Activated CD4-positive, alpha-beta T cell treated with anti-CD3 and anti-CD28 coated beads for 4 hours (primary cell): ENCODE data around the gene SDF4.
A peak's percentile ranks its signal among the peaks of the same experiment; 100 is the strongest.

Experiments
- DNase-seq, 2 donors: peaks; one replicate each; pipeline ENCODE4 v3.0.0-alpha.2; 2020

The SDF4 gene

DNA sequence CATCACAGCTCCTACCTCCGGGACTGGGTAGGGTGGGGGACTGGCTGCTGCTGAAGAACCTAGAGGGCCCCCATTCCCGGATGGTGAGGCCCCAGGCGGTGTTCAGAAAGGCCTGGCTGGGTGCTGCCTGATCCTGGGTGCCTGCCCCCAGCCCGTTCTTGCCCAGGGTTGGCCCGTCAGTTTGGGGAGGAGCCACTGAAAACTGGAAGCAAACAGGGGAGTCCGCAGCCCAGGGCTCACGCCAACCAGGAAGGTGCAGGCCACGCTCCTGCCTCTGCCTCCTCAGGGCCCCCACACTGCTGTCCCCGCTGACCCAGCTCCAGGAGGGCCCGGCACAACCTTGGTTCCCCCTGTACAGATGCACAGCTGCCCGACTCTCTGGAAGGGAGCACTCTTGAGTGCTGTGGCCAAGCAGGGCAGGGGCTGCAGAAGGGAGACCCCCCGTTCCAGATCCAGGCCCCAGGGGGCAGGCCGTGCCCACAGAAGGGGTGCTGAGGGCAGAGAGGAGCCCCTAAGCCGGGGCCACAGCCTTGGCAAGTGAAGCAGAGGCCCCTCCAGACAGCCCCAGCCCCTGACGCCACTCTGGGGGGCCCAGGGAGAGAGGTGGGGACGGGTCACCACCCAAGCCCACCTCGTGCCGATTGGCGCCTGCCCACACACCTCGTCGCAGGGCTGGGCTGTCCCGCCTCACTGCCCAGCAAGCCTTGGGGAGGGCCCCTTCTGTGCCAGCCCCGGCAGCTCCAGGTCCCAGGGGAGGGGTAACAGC is 9.2 kb upstream of the SDF4 start:
- DNase-seq = no peak

DNA sequence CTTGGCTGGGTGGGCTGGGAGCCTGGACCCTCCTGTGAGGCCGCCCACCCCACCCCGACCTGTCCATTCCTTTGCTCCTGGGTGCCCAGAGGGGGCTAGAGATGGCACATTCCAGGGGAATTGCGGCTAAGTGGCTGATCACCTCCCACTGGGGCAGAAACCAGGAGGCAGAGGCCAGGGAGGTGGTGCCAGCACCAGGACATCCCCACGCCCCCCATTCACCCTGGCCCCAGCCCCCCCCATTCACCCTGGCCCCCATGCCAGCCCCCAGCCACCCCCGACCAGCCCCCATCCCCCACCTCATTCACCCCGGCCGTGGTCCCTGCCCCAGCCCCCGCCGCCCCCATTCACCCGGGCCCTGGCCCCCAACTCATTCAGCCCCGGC is 8.5 kb upstream of the SDF4 start:
- no peak for DNase-seq

GRCh38 chr1:1239614-1240347 is 8.0 kb upstream of the SDF4 start:
- no peak for DNase-seq

DNA sequence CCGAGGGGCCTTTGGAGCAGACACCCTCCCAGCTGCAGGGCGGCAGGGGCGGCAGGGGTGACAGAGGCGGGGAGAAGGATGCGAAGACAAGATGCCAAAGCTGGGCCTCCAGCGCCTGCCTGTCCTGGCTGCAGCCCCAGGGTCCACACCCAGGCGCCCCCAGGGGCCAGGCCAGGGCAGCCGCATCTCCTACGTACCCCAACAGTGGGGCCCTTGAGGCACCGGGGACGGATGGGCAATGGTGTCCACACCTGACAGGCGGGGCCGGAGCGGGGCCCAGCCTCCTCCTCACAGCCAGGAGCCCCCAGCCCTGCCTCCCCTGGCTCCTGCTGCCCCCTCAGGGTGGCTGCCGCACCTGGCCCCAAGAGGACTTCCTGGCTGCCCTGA is 7.4 kb upstream of the SDF4 start:
- no peak for DNase-seq

DNA sequence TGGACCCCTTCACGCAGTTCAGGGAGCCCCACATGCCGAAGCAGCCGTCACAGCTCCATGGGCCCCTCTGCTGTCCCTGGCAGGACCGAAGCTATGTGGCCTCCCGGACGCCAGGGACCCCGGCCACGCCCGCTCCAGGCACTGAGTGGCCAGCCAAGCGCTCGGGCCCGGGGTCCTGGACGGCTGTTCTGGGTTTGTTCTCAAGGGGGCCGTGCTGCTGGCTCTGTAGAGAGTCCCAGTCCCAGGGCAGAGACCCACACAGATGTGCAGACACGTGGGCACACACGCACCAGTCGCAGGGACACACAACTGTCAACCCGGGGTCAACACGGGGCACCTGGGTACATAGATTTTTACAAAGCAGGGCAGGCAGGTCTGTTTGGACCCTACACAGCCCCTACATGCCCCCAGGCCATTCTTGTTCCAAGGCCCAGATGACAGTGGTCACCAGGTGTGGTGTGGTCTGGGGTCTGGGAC is 6.9 kb upstream of the SDF4 start:
- no peak for DNase-seq

GRCh38 chr1:1237874-1238701 is 6.3 kb upstream of the SDF4 start:
- DNase-seq = no peak

DNA sequence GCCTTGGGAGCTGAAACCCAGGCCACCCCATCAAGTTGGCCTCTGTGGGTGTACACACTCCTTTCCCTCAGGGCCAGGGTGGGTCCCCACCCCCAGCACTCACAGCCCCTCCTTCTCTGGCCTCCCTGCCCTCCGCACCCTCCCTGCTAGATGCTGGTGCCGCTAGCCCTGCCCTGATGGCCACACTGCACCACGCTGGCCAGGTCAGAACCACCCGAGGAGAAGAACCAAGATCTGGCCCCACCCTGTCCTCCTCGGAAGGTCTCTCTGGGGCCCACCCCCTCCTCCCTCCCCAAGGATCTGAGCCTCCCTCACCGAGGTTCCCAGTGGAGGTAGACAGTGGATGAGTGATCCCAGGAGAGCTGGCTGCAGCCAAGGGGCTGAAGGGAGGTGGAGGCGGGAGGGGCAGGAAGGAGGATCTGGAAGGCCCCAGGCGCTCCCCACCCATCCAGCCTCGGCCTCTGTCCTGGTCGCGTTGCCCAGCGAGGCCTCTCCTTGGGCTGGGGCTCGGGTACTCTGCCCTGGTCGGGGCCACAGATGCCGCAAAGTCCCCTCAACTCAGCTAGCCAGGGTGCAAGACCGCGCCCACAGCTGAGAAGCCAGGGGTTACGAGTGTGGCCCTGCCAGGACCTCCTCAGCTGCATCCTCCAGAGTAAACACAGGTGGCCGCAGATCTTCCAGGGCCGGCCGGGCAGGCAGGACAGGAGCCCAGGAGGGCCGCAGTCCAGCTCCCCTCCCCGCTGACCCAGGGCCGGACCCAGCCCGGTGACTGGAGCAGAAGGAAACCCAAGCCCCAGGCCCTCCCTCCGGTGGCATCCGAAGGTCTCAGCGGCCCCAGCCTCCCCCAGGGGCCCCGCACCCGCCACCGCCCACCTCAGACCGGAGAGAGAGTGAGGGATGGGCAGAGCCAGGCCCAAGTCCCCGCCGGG is 5.4 kb upstream of the SDF4 start:
- no peak for DNase-seq

DNA sequence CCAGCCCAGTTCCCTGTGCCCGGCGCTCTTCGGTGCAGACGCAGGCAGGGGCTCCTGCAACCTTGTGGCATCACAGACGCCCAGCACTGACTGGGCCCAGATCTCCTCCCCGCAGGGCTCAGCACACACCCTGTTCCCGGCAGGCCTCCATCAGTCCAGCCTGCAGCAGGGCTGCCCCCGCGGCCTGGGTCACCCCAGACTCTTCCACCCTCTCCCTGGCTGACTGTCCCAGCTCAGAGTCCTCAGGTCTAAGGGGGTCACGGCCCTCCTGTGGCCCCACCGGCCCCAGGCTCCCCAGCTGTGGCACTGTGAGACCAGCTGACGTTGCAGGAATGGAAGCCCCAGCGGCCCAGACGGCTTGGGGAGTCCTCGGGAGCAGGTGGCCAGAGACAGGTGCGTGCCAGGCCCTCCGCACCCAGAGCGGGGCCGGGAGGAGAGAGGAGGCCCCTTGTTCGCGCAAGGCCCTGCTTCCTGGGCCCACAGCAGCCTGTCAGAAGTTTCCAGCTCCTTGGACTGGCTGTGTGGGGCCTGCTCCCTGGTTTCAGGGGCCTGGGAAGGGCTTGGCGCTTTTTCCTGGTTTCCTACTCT is 4.5 kb upstream of the SDF4 start:
- DNase-seq = no peak

DNA sequence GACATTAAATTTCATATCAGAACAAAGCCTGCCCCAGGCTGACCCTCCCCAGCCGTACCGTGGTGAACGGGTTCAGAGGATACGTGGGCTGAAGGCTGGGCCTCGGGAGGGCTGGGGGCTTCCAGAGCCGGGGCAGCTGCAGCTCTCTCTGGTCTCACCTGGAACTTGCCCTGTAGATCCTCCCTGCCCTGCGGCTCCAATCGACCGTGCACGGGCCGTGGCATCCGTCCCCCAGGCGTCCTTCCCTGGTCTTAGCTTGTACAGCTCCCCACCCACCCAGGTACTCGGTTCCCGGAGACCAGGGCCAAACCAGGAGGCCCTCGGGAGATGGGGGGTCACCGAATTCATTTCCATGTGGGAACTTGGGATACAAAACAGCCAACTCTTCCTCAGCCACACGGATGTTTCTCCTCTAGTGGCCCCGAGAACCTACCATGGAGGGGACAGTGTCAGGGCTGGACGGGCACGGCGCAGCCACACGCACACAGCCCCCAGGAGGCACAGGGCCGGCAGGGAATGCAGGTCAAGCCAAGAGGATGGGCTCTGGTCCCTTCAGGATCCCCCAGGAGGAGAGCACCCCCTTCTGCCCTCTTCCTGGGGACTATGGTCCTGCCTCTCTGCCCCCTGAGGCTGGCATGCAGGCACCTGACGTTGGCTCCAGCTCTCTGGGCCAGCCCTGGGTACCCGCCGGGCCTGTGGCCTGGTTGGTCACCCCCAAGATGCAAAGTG is 3.4 kb upstream of the SDF4 start:
- no peak for DNase-seq

GRCh38 chr1:1234180-1234808 is 2.5 kb upstream of the SDF4 start:
- no peak for DNase-seq

DNA sequence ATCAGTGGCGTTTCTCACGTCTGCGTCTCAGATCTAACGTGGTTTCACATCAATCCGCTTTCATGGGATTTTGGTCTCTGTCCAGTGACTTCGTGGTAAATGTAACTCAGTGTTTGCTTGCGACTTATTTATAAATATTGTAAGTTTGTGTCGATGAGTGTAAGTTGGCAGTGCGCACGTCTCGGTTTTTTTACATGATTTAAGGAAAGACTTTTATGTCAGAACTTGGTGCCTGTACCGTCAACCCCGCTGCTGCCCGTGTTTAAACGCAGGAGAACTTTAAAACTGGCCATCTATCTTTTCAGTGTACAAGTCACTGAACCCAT is 1.7 kb upstream of the SDF4 start:
- DNase-seq = no peak

- peak in 1 of 2 donors; percentile 22 for DNase-seq
These were observed 1.2 kb upstream of the SDF4 start for GRCh38 chr1:1232796-1233566.

- peak in 1 of 2 donors; percentile 49 for DNase-seq
These were observed 501 bp upstream of the SDF4 start, which contains the start of gene B3GALT6 for GRCh38 chr1:1232208-1232795. Gene B3GALT6 (plus strand): TSS chr1:1232237. CDS start chr1:1232279, 42 bp downstream.

DNA sequence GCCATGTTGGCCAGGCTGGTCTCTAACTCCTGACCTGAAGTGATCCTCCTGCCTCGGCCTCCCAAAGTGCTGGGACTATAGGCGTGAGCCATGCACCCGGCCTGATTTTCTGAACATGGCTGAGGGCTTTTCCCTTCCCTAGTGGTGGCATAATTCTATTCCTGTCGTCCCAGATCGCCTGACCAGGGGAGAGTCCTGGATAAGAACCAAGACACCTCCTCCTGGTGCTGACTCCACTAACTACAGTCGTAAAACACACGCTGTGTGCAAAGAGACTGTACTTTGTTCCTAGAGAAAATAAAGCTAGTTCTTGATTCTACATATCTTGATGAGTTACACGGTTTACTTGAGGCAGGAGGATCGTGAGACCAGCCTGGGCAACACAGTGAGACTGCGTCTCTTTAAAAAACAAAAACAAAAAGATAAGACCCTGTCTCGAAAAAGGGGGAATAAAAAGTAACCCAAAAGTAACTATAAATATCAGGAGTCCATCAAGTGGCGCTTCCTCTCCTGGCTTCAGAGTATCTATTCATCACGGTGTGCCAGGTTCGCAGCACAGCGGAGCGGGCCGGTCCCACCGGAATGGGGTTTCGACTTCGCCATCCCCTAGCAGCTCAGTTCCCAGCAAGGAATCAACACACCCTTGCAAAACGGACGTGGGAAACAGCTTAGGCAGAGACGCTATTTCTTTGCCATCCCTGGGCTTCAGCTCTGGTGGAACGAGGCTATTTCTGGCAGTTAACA is 973 bp downstream of the SDF4 start:
- DNase-seq = no peak

DNA sequence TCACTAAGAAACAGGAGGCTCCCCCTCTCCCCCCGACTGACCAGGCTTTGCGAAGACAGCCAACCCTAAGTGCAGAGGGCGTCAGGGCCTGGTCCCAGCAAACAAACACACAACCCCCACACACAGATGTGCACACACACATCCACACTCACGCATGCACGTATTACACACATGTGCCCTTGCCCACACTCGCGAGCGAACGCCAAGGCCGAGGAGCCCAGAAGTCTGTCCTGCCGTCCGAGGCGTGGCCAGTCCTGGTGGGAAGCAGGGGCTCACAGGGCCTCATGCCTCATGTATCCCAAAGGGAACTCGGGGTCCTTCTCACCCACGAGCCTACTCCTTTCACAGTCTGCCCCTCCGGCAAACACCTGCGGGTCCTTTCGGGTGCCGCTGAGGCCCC is 2.0 kb downstream of the SDF4 start:
- no peak for DNase-seq

- DNase-seq = no peak
These were observed 3.0 kb downstream of the SDF4 start for GRCh38 chr1:1228596-1229321.

DNA sequence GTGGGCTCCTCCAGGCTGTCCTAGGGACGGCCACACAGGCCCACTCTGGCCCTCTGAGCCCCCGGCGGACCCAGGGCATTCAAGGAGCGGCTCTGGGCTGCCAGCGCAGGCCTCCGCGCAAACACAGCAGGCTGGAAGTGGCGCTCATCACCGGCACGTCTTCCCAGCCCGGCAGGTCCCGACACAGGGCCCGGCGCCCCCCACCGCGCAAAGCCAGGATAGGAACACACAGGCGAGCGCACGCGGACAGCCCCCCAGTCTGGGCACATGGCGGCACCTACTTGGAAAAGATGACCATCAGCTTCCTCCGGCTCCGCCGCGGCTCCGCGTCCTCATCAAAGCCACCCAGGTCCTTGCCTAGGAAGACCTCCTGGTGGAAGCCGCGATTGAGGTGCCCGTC is 3.6 kb downstream of the SDF4 start:
- no peak for DNase-seq

GRCh38 chr1:1227386-1227785 is 4.4 kb downstream of the SDF4 start:
- no peak for DNase-seq
